Right atrium auricular region (tissue), 2 donors: Measurements from ENCODE around the gene PPM1H. TPM values are rescaled to one million over a fixed set of nuclear protein-coding genes. Genes with fewer than 3 reads are reported as not detected.

Experiments used
- DNase-seq: peaks from one replicate; pipeline ENCODE4 v3.0.0-alpha.2; 2019; ENCODE audit warnings: low spot score
- H3K27ac ChIP-seq, 2 donors: fragments of 200-600 bp; sonication (generic); 1 replicate in 1 of 2; 2 replicates in 1 of 2; pipeline ENCODE4 v1.5.1; 2016 to 2019
- H3K27me3 ChIP-seq, 2 donors: fragments of 200-600 bp; sonication (generic); one replicate each; pipeline versions ENCODE4 v1.5.1 to v1.6.0; 2017 to 2019
- H3K36me3 ChIP-seq: fragments of 200-600 bp; sonication (generic); one replicate; pipeline ENCODE4 v1.5.1; 2016
- H3K4me1 ChIP-seq, 2 donors: fragments of 200-600 bp; sonication (generic); one replicate each; pipeline versions ENCODE4 v1.5.1 to v1.6.0; 2017 to 2019
- H3K4me3 ChIP-seq, 2 donors: fragments of 200-600 bp; sonication (generic); 1 replicate in 1 of 2; 2 replicates in 1 of 2; pipeline ENCODE4 v1.5.1; 2017 to 2019; ENCODE audit warnings: mild to moderate bottlenecking in 1 of 2, moderate library complexity in 1 of 2
- H3K9me3 ChIP-seq, 2 donors: fragments of 200-600 bp; sonication (generic); one replicate each; pipeline ENCODE4 v1.5.1; 2019
- CTCF ChIP-seq, 2 donors: fragments of 200-600 bp; sonication (generic); IDR thresholded peaks; one replicate each; pipeline ENCODE4 v1.5.1; 2019; ENCODE audit warnings: antibody characterized with exemption in 2 of 2
- total RNA-seq, 2 donors: library from RNA; depleted of rRNA; stranded (reverse); fragments of >200 nt; gene quantifications; one replicate each; pipeline ENCODE4 v1.1.0, GENCODE V29; 2016

Gene PPM1H
- total RNA-seq, 2 donors from 2014 or later = 3.1 to 5.0 TPM

DNA sequence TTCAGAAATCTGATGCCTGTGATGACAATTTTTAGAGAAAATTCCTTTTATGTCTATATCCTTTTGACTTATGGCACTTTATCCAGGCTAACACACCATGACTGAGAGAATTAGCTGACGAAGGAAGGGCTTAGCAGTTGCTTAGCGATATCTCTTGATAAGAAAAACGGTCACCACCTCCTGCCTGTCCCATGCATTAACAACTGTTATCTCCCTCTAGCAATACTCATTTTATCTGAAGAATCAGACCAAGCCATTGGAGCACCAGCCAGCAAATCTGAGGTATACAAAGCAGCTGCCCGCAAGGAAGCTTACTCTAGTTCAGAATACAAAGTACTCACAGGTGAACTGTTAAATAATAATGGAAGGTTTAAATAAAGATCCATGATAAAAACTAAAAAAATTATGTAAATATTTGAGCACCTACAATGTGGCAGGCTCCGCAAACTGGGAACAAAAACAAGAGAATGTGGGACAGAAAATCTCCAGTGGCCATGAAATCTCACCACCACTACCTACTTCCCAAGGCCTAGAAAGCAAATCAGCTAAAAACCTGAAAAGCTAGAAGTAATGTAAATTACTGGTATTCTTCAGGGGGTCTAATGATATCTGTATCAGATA lies 24.3 kb downstream of the PPM1H start:
- Histone ChIP-seq H3K4me1 (no peaks in the 10 kb centered on the region), H3K36me3 (no peaks in the 10 kb centered on the region), H3K4me3 (no peak overlapping the region), H3K9me3 (no peaks in the 10 kb centered on the region), H3K27me3 (no peaks in the 10 kb centered on the region), H3K27ac (no peak overlapping the region)
- no peak for DNase-seq
- no peak for TF ChIP-seq CTCF (IDR thresholded peaks at IDR 0.05)

DNA sequence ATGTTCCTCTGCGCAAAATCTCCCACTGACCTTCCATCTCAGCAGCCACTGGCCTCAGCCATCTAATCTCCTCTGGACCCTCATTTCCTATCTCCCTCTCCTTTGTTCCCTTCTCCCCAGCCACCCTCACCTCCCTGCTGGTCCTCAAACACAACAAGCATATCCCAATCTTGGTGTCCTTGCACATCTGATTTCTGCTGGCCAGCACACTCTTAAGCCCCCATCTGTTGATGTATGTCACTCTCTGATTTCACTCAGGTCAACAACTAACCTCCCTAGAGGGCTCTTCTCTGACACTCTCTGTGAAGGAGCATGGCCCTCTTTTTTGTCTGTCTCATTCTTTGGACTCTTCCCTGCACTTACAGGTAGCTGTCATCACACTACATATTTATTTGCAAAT lies 25.6 kb downstream of the PPM1H start:
- no peak for TF ChIP-seq CTCF (IDR thresholded peaks at IDR 0.05)
- no peak overlapping the region for H3K27ac ChIP-seq
- H3K27me3 ChIP-seq = no peaks in the 10 kb centered on the region

GRCh38 chr12:62908674-62909073 lies 26.3 kb downstream of the PPM1H start:
- no peak overlapping the region for H3K4me3 ChIP-seq
- H3K36me3 ChIP-seq = no peaks in the 10 kb centered on the region
- no peak for DNase-seq
- H3K27ac ChIP-seq = no peak overlapping the region
- H3K27me3 ChIP-seq = no peaks in the 10 kb centered on the region
- no peaks in the 10 kb centered on the region for H3K9me3 ChIP-seq
- no peak for TF ChIP-seq CTCF (IDR thresholded peaks at IDR 0.05)
- no peaks in the 10 kb centered on the region for H3K4me1 ChIP-seq

More for the DNA sequence above, 25.6 kb downstream of the PPM1H start:
- Histone ChIP-seq H3K4me1 (no peaks in the 10 kb centered on the region), H3K36me3 (no peaks in the 10 kb centered on the region), H3K9me3 (no peaks in the 10 kb centered on the region), H3K4me3 (no peak overlapping the region)
- no peak for DNase-seq

GRCh38 chr12:62907561-62907960 lies 27.4 kb downstream of the PPM1H start:
- Histone ChIP-seq H3K27me3 (no peaks in the 10 kb centered on the region), H3K27ac (no peak overlapping the region), H3K9me3 (no peaks in the 10 kb centered on the region), H3K4me3 (no peak overlapping the region), H3K4me1 (peaks cover 0 to 5% of the 10 kb centered on the region in 2 donors), H3K36me3 (no peaks in the 10 kb centered on the region)
- DNase-seq = no peak
- TF ChIP-seq CTCF (IDR thresholded peaks at IDR 0.05) = no peak

- Histone ChIP-seq H3K9me3 (no peaks in the 10 kb centered on the region), H3K27me3 (no peaks in the 10 kb centered on the region), H3K27ac (no peak overlapping the region), H3K36me3 (no peaks in the 10 kb centered on the region), H3K4me1 (peaks cover 0 to 5% of the 10 kb centered on the region in 2 donors), H3K4me3 (no peak overlapping the region)
- no peak for TF ChIP-seq CTCF (IDR thresholded peaks at IDR 0.05)
- no peak for DNase-seq
Measured at GRCh38 chr12:62907078-62907477, 27.9 kb downstream of the PPM1H start.

GRCh38 chr12:62903151-62903550 lies 31.8 kb downstream of the PPM1H start:
- Histone ChIP-seq H3K4me3 (no peak overlapping the region), H3K36me3 (no peaks in the 10 kb centered on the region), H3K9me3 (no peaks in the 10 kb centered on the region), H3K27me3 (no peaks in the 10 kb centered on the region), H3K27ac (no peak overlapping the region), H3K4me1 (peaks cover 0 to 12% of the 10 kb centered on the region in 2 donors)
- TF ChIP-seq CTCF (IDR thresholded peaks at IDR 0.05) = no peak
- DNase-seq = no peak
